Panc1 (cell line): ENCODE measurements around the gene FSTL1. TPM values are rescaled to one million over a fixed set of nuclear protein-coding genes. Genes with fewer than 3 reads are reported as not detected.

ENCODE experiments used
- ATAC-seq: fragments of 200-7000 bp; cut with Tn5 transposase; 2 replicates; pipeline ENCODE4 v1.9.1; 2020; ENCODE audit warnings: mild to moderate bottlenecking, moderate library complexity
- BruUV-seq: library from RNA; stranded (reverse); fragments of 400-500 nt; replicated peaks from 2 replicates; lab custom pipeline; 2021; lab: Mats Ljungman, UMichigan
- CTCF ChIA-PET: fragments of 300-600 bp; sonication (Branson Sonifier 250); formaldehyde crosslinking; loops from one replicate; lab custom pipeline; 2022; ENCODE audit warnings: antibody characterized with exemption; lab: Charles Lee
- POLR2A ChIA-PET: fragments of 300-600 bp; sonication (Branson Sonifier 250); formaldehyde crosslinking; loops from one replicate; lab custom pipeline; 2022; ENCODE audit warnings: antibody characterized with exemption; lab: Charles Lee
- DNase-seq: peaks from one replicate; pipeline ENCODE4 v3.0.0-alpha.2; 2010; ENCODE audit warnings: low read depth, low spot score
- H3K27ac ChIP-seq: 2 replicates; pipeline ENCODE4 v1.5.1; 2011; ENCODE audit warnings: mild to moderate bottlenecking, low read length, inconsistent platforms
- H3K27me3 ChIP-seq: fragments of 200-500 bp; sonication (Bioruptor generic); 2 replicates; pipeline ENCODE4 v1.6.0; 2014; ENCODE audit warnings: low read length, inconsistent platforms; ENCODE audit not compliant: control insufficient read depth, insufficient read depth
- H3K36me3 ChIP-seq: fragments of 200-500 bp; sonication (Bioruptor generic); 2 replicates; pipeline ENCODE4 v1.5.1; 2014; ENCODE audit warnings: inconsistent platforms, mild to moderate bottlenecking, low read length, moderate library complexity; ENCODE audit not compliant: control insufficient read depth, insufficient read depth
- H3K4me1 ChIP-seq: 2 replicates; pipeline ENCODE4 v1.5.1; 2011; ENCODE audit warnings: inconsistent platforms, mild to moderate bottlenecking, low read length, moderate library complexity; ENCODE audit not compliant: control insufficient read depth, insufficient read depth
- H3K4me3 ChIP-seq, 2 experiments: 2 replicates each; pipeline ENCODE4 v1.5.1; 2011 to 2012; ENCODE audit warnings: low read depth in 2 of 2, low read length in 2 of 2, mild to moderate bottlenecking in 2 of 2, inconsistent platforms in 1 of 2, moderate library complexity in 1 of 2
- H3K9me3 ChIP-seq: fragments of 200-500 bp; sonication (Bioruptor generic); 2 replicates; pipeline ENCODE4 v1.5.1; 2014; ENCODE audit warnings: low read depth, mild to moderate bottlenecking, inconsistent platforms, low read length, moderate library complexity; ENCODE audit not compliant: control insufficient read depth, insufficient read depth
- POLR2AphosphoS5 ChIP-seq: IDR thresholded peaks from 2 replicates; pipeline ENCODE4 v1.6.1; 2012; ENCODE audit warnings: mild to moderate bottlenecking, low read depth, low read length, moderate library complexity
- REST ChIP-seq, 2 experiments: IDR thresholded peaks; 2 replicates each; pipeline ENCODE4 v1.6.1; 2011 to 2012; ENCODE audit warnings: low read depth in 2 of 2, control low read depth in 1 of 2, low read length in 1 of 2, mild to moderate bottlenecking in 1 of 2, moderate library complexity in 1 of 2; ENCODE audit not compliant: insufficient read depth in 1 of 2
- SIN3A ChIP-seq: IDR thresholded peaks from 2 replicates; pipeline ENCODE4 v1.6.1; 2012; ENCODE audit warnings: low read depth, mild to moderate bottlenecking, low read length, moderate library complexity, borderline replicate concordance; ENCODE audit not compliant: insufficient read depth
- TCF7L2 ChIP-seq: IDR thresholded peaks from 2 replicates; pipeline ENCODE4 v1.6.1; 2011; ENCODE audit warnings: mild to moderate bottlenecking, low read depth, low read length, inconsistent platforms
- in situ Hi-C: cut with HindIII; loops from 2 replicates; pipeline ENCODE4 v1.10.0; 2016; ENCODE audit warnings: low sequenced_read_pairs, low pct_unique_long_range_greater_than_20kb
- intact Hi-C: fragments of 100-400 bp; cut with micrococcal nuclease; formaldehyde crosslinking; loops from one replicate; pipeline ENCODE4 v1.10.0; 2022; ENCODE audit not compliant: unreplicated experiment
- total RNA-seq: library from RNA; stranded (reverse); gene quantifications from one replicate; pipeline ENCODE4 v1.2.1, GENCODE V29; 2021; ENCODE audit not compliant: unreplicated experiment
- TF ChIP-seq, protein P1 (sequence below): fragments of 450-650 bp; IDR thresholded peaks from 2 replicates; pipeline ENCODE4 v1.5.1; 2017; ENCODE audit warnings: mild to moderate bottlenecking

The FSTL1 gene
- total RNA-seq, 1 experiment from 2014 or later: 9.2 TPM

GRCh38 chr3:120440762-120441161 lies 10.0 kb downstream of the FSTL1 start:
- ChIA-PET CTCF (no interaction called here), POLR2A (no interaction called here)
- Histone ChIP-seq H3K4me3 (no peak overlapping the region), H3K27ac (no peak overlapping the region), H3K36me3 (no peaks in the 10 kb centered on the region), H3K4me1 (no peaks in the 10 kb centered on the region), H3K9me3 (no peaks in the 10 kb centered on the region), H3K27me3 (peaks cover 4% of the 10 kb centered on the region; the same call in 1 of the 2 replicates)
- intact Hi-C loops (no loop called here), in situ Hi-C loops (no loop called here)
- ATAC-seq (no peak), DNase-seq (no peak)
- no TSS peak for BruUV-seq
- TF ChIP-seq, protein P1, sequence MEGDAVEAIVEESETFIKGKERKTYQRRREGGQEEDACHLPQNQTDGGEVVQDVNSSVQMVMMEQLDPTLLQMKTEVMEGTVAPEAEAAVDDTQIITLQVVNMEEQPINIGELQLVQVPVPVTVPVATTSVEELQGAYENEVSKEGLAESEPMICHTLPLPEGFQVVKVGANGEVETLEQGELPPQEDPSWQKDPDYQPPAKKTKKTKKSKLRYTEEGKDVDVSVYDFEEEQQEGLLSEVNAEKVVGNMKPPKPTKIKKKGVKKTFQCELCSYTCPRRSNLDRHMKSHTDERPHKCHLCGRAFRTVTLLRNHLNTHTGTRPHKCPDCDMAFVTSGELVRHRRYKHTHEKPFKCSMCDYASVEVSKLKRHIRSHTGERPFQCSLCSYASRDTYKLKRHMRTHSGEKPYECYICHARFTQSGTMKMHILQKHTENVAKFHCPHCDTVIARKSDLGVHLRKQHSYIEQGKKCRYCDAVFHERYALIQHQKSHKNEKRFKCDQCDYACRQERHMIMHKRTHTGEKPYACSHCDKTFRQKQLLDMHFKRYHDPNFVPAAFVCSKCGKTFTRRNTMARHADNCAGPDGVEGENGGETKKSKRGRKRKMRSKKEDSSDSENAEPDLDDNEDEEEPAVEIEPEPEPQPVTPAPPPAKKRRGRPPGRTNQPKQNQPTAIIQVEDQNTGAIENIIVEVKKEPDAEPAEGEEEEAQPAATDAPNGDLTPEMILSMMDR: no peak
- TF ChIP-seq TCF7L2 (no peak), REST (IDR thresholded peaks at IDR 0.05; ENCODE audit: insufficient read depth in 1 of 2, low read depth in 2 of 2, low read length in 1 of 2) (no peak), SIN3A (no peak), POLR2AphosphoS5 (no peak)

- Histone ChIP-seq H3K9me3 (no peaks in the 10 kb centered on the region), H3K27ac (no peak overlapping the region), H3K4me3 (no peak overlapping the region), H3K27me3 (peaks cover 4% of the 10 kb centered on the region; the same call in 1 of the 2 replicates), H3K4me1 (no peaks in the 10 kb centered on the region), H3K36me3 (no peaks in the 10 kb centered on the region)
- ATAC-seq (no peak), DNase-seq (no peak)
- ChIA-PET CTCF (no interaction called here), POLR2A (no interaction called here)
- BruUV-seq: no TSS peak
- in situ Hi-C loops: no loop called here
- intact Hi-C loops: no loop called here
- TF ChIP-seq REST (IDR thresholded peaks at IDR 0.05; ENCODE audit: insufficient read depth in 1 of 2, low read depth in 2 of 2, low read length in 1 of 2) (no peak), TCF7L2 (no peak), POLR2AphosphoS5 (no peak), SIN3A (no peak)
- TF ChIP-seq, protein P1: no peak
These were observed 10.6 kb downstream of the FSTL1 start for GRCh38 chr3:120440001-120440703.
